ENCODE data around the gene AKNA. TPM values are rescaled to one million over a fixed set of nuclear protein-coding genes. Genes with fewer than 3 reads are reported as not detected.

Gene AKNA
- total and polyA plus RNA-seq, 12 donors, result 4.8 to 37.3 (median 15.9) TPM

DNA sequence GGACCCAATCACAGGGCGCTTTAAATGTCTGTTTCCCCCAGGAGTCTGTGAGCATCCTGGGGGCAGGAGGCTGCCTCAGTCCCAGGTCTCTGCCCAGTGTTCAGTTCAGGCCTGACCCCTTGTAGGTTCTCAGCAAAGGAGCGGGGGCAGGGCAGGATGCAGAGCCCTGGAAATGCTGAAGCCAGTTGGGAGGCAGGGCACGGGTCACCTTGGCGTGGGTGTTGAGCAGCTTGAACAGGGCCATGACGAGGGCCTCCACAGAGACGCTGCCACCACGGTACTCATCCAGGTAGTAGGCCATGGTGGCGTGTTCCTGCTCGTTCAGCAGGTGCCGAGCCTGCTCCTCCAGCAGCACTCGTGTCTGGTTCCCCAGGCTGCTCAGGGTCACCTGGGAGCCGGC, 36.3 kb upstream of the AKNA start:
- H3K27me3 ChIP-seq, result no peaks in the 10 kb centered on the region
- intact Hi-C loops (cut with DNase I), result no loop called here
- no peak overlapping the region for H3K4me3 ChIP-seq
- H3K27ac ChIP-seq, result no peak overlapping the region
- no peak for TF ChIP-seq POLR2A (IDR thresholded peaks at IDR 0.05)
- TF ChIP-seq, protein P1, sequence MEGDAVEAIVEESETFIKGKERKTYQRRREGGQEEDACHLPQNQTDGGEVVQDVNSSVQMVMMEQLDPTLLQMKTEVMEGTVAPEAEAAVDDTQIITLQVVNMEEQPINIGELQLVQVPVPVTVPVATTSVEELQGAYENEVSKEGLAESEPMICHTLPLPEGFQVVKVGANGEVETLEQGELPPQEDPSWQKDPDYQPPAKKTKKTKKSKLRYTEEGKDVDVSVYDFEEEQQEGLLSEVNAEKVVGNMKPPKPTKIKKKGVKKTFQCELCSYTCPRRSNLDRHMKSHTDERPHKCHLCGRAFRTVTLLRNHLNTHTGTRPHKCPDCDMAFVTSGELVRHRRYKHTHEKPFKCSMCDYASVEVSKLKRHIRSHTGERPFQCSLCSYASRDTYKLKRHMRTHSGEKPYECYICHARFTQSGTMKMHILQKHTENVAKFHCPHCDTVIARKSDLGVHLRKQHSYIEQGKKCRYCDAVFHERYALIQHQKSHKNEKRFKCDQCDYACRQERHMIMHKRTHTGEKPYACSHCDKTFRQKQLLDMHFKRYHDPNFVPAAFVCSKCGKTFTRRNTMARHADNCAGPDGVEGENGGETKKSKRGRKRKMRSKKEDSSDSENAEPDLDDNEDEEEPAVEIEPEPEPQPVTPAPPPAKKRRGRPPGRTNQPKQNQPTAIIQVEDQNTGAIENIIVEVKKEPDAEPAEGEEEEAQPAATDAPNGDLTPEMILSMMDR (IDR thresholded peaks at IDR 0.05), result no peak
- WGBS, 4 donors, result 71 to 100% (median 77%) methylated on average over 2 to 12 of the region's 12 CpGs
- H3K9me3 ChIP-seq (replicated peaks in 1 of 3), result no peaks in the 10 kb centered on the region
- peaks cover 0 to 34% of the 10 kb centered on the region in 2 donors for H3K36me3 ChIP-seq (replicated peaks in 1 of 2)
- H3K4me1 ChIP-seq (replicated peaks in 1 of 2), result peaks cover 13 to 21% of the 10 kb centered on the region in 2 donors
- no peak for DNase-seq

DNA sequence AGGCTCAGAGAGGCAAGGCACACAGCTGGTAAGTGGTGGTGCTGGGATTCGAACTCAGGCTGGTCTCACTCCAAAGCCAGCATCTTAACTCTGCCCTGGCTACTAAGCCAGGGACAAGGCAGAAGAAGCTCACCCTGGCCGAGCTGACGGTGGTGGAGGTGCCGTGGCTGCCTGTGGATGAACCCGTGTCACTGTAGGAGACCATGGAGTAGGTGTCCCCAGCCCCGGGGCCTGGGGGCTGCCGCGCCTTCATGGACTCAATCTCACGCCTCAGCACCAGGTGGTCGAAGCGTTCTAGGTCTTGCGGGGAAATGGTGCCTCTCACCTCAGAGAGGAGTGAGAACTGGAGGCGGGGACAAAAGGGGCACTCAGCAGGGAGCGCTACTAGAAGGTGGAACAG, 35.4 kb upstream of the AKNA start:
- no peak for DNase-seq
- peaks cover 11 to 21% of the 10 kb centered on the region in 2 donors for H3K4me1 ChIP-seq (replicated peaks in 1 of 2)
- WGBS, 4 donors, result 86 to 95% (median 88%) methylated on average over 11 to 14 of the region's 14 CpGs
- peaks cover 0 to 42% of the 10 kb centered on the region in 2 donors for H3K36me3 ChIP-seq (replicated peaks in 1 of 2)
- no peak overlapping the region for H3K27ac ChIP-seq
- no peaks in the 10 kb centered on the region for H3K27me3 ChIP-seq
- H3K4me3 ChIP-seq, result no peak overlapping the region
- intact Hi-C loops (cut with DNase I), result no loop called here
- no peaks in the 10 kb centered on the region for H3K9me3 ChIP-seq (replicated peaks in 1 of 3)
- TF ChIP-seq, protein P1 (IDR thresholded peaks at IDR 0.05), result no peak
- TF ChIP-seq POLR2A (IDR thresholded peaks at IDR 0.05), result no peak

DNA sequence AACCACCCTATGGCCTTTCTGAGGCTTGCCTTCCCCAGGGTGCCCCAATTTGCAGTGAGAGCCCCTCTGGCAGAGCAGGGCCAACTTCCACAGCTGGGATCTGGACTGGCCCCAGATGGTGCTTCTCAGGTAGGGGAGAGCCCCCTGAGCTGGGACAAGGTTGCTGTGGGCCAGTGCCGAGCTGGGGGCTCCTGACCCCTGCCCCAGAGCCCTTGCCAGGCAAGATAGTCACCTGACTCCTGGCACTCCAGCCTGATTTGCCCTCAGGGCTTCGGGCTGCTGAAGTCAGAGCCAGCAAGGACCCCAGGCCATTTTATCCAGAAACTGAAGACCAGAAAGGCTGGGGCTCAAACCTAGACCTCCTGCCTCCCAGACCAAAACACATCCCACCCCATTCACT, 33.4 kb upstream of the AKNA start:
- Histone ChIP-seq H3K27ac (no peak overlapping the region), H3K36me3 (replicated peaks in 1 of 2) (peaks cover 0 to 49% of the 10 kb centered on the region in 2 donors), H3K4me1 (replicated peaks in 1 of 2) (peaks cover 0 to 11% of the 10 kb centered on the region in 2 donors), H3K4me3 (no peak overlapping the region), H3K27me3 (no peaks in the 10 kb centered on the region), H3K9me3 (replicated peaks in 1 of 3) (no peaks in the 10 kb centered on the region)
- no peak for DNase-seq
- TF ChIP-seq, protein P1 (IDR thresholded peaks at IDR 0.05), result no peak
- intact Hi-C loops (cut with DNase I), result no loop called here
- WGBS, 4 donors, result 60 to 71% (median 67%) methylated on average over 1 to 2 of the region's 2 CpGs

DNA sequence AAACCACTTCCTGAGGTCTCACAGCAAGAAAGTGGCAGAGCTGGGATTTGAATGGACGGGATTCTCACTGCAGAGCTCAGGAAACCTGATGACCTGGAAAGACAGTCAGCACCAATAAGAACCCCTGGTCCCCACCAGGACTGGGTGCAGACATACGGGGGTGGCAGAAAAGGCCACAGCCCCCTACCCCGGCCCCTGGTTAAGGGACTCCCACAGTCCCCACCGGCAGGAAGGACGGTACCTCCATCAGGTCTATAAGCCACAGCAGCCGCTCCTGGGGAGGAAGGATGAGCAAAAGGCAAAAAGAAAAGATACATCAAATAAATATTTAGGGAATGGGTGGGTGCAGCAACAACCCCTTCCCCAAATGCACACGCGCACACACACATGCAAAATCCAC, 32.0 kb upstream of the AKNA start:
- peaks cover 0 to 49% of the 10 kb centered on the region in 2 donors for H3K36me3 ChIP-seq (replicated peaks in 1 of 2)
- TF ChIP-seq, protein P1 (IDR thresholded peaks at IDR 0.05), result no peak
- no peak for TF ChIP-seq POLR2A (IDR thresholded peaks at IDR 0.05)
- H3K27me3 ChIP-seq, result no peaks in the 10 kb centered on the region
- H3K4me3 ChIP-seq, result no peak overlapping the region
- DNase-seq, result no peak
- H3K4me1 ChIP-seq (replicated peaks in 1 of 2), result peaks cover 0 to 11% of the 10 kb centered on the region in 2 donors
- intact Hi-C loops (cut with DNase I), result no loop called here
- no peak overlapping the region for H3K27ac ChIP-seq
- H3K9me3 ChIP-seq (replicated peaks in 1 of 3), result no peaks in the 10 kb centered on the region
- 91 to 97% (median 93%) methylated on average over 7 to 8 of the region's 8 CpGs for whole genome bisulfite sequencing, 4 donors
